HEK293 (cell line): ENCODE measurements around the gene GRB2.

Experiments used
- CTCF ChIA-PET: fragments of 350-600 bp; formaldehyde crosslinking; extraction: SDS; loops from one replicate; lab custom pipeline; 2021; ENCODE audit warnings: antibody characterized with exemption; lab: Yijun Ruan, JAX
- POLR2A ChIA-PET: fragments of 300-600 bp; formaldehyde crosslinking; extraction: SDS; loops from one replicate; lab custom pipeline; 2020; ENCODE audit warnings: antibody characterized with exemption, inconsistent platforms; lab: Yijun Ruan, JAX
- H3K27ac ChIP-seq: fragments of 200-500 bp; sonication (Bioruptor generic); 2 replicates; pipeline ENCODE4 v1.5.1; 2014; ENCODE audit warnings: low read depth, low read length, control low read depth, inconsistent platforms; ENCODE audit errors: extremely low read depth
- H3K36me3 ChIP-seq, 2 experiments: fragments of 200-500 bp in 1 of 2; sonication (Bioruptor generic) in 1 of 2; 1 replicate in 1 of 2; 2 replicates in 1 of 2; pipeline ENCODE4 v1.5.1; 2014 to 2017; ENCODE audit warnings: inconsistent platforms in 2 of 2, low read length in 2 of 2; ENCODE audit not compliant: control insufficient read depth in 2 of 2, insufficient read depth in 1 of 2
- H3K4me1 ChIP-seq: fragments of 200-500 bp; sonication (Bioruptor generic); 2 replicates; pipeline ENCODE4 v1.5.1; 2014; ENCODE audit warnings: mild to moderate bottlenecking, low read length, inconsistent platforms; ENCODE audit not compliant: control insufficient read depth, insufficient read depth
- H3K4me3 ChIP-seq: 2 replicates; pipeline ENCODE4 v1.5.1; 2011; ENCODE audit warnings: low read depth, mild to moderate bottlenecking, control low read depth, low read length, moderate library complexity
- H3K9me3 ChIP-seq: fragments of 200-500 bp; sonication (Bioruptor generic); 2 replicates; pipeline ENCODE4 v1.5.1; 2014; ENCODE audit warnings: low read depth, low read length, inconsistent platforms; ENCODE audit not compliant: control insufficient read depth, insufficient read depth
- GFI1B ChIP-seq: fragments of 450-650 bp; formaldehyde crosslinking; IDR thresholded peaks from 2 replicates; pipeline ENCODE4 v1.5.1; 2016; ENCODE audit warnings: missing biosample characterization, missing genetic modification characterization
- GLI4 ChIP-seq: fragments of 450-650 bp; formaldehyde crosslinking; IDR thresholded peaks from 2 replicates; pipeline ENCODE4 v1.5.1; 2016; ENCODE audit warnings: missing biosample characterization, missing genetic modification characterization
- GLIS2 ChIP-seq: fragments of 450-650 bp; formaldehyde crosslinking; IDR thresholded peaks from 2 replicates; pipeline ENCODE4 v1.5.1; 2016; ENCODE audit warnings: missing biosample characterization, missing genetic modification characterization
- HOXA7 ChIP-seq: sonication (generic); formaldehyde crosslinking; IDR thresholded peaks from 2 replicates; pipeline ENCODE4 v1.8.1; 2022; ENCODE audit warnings: missing genetic modification reagents, borderline replicate concordance
- KLF17 ChIP-seq: fragments of 450-650 bp; formaldehyde crosslinking; IDR thresholded peaks from 2 replicates; pipeline ENCODE4 v1.5.1; 2016; ENCODE audit warnings: missing biosample characterization, missing genetic modification characterization
- OSR2 ChIP-seq: fragments of 450-650 bp; formaldehyde crosslinking; IDR thresholded peaks from 2 replicates; pipeline ENCODE4 v1.5.1; 2016; ENCODE audit warnings: missing biosample characterization, missing genetic modification characterization
- PBX3 ChIP-seq: sonication (generic); formaldehyde crosslinking; IDR thresholded peaks from 2 replicates; pipeline ENCODE4 v1.8.1; 2022; ENCODE audit warnings: mild to moderate bottlenecking, moderate library complexity, missing genetic modification reagents
- ZBTB8A ChIP-seq: fragments of 450-650 bp; formaldehyde crosslinking; IDR thresholded peaks from 2 replicates; pipeline ENCODE4 v1.5.1; 2016; ENCODE audit warnings: missing biosample characterization, missing genetic modification characterization
- ZNF10 ChIP-seq: fragments of 450-650 bp; formaldehyde crosslinking; IDR thresholded peaks from 2 replicates; pipeline ENCODE4 v1.5.1; 2017; ENCODE audit warnings: missing biosample characterization, missing genetic modification characterization
- ZNF121 ChIP-seq: fragments of 450-650 bp; formaldehyde crosslinking; IDR thresholded peaks from 2 replicates; pipeline ENCODE4 v1.5.1; 2016; ENCODE audit warnings: missing biosample characterization, missing genetic modification characterization
- ZNF19 ChIP-seq: fragments of 450-650 bp; formaldehyde crosslinking; IDR thresholded peaks from 2 replicates; pipeline ENCODE4; 2016; ENCODE audit warnings: missing biosample characterization, missing genetic modification characterization, low read depth
- ZNF311 ChIP-seq: fragments of 450-650 bp; formaldehyde crosslinking; IDR thresholded peaks from 2 replicates; pipeline ENCODE4 v1.5.1; 2017; ENCODE audit warnings: missing biosample characterization, missing genetic modification characterization, borderline replicate concordance
- ZNF362 ChIP-seq: fragments of 450-650 bp; formaldehyde crosslinking; IDR thresholded peaks from 2 replicates; pipeline ENCODE4 v1.5.1; 2016; ENCODE audit warnings: missing biosample characterization, missing genetic modification characterization
- ZNF404 ChIP-seq: fragments of 450-650 bp; formaldehyde crosslinking; IDR thresholded peaks from 2 replicates; pipeline ENCODE4 v1.5.1; 2017; ENCODE audit warnings: missing biosample characterization, missing genetic modification characterization
- ZNF501 ChIP-seq: fragments of 450-650 bp; formaldehyde crosslinking; IDR thresholded peaks from 2 replicates; pipeline ENCODE4 v1.5.1; 2016; ENCODE audit warnings: missing biosample characterization, missing genetic modification characterization
- ZNF558 ChIP-seq: fragments of 450-650 bp; formaldehyde crosslinking; IDR thresholded peaks from 2 replicates; pipeline ENCODE4 v1.5.1; 2016; ENCODE audit warnings: missing biosample characterization, missing genetic modification characterization
- ZNF571 ChIP-seq: fragments of 450-650 bp; formaldehyde crosslinking; IDR thresholded peaks from 2 replicates; pipeline ENCODE4 v1.5.0; 2017; ENCODE audit warnings: missing biosample characterization, missing genetic modification characterization
- ZNF677 ChIP-seq: fragments of 450-650 bp; IDR thresholded peaks from 2 replicates; pipeline ENCODE4 v1.5.0; 2018; ENCODE audit warnings: missing biosample characterization, mild to moderate bottlenecking, missing genetic modification characterization, moderate library complexity
- ZNF707 ChIP-seq: fragments of 450-650 bp; formaldehyde crosslinking; IDR thresholded peaks from 2 replicates; pipeline ENCODE4 v1.5.1; 2016; ENCODE audit warnings: missing biosample characterization, missing genetic modification characterization
- ZNF785 ChIP-seq: fragments of 450-650 bp; formaldehyde crosslinking; IDR thresholded peaks from 2 replicates; pipeline ENCODE4 v1.5.1; 2016; ENCODE audit warnings: missing biosample characterization, missing genetic modification characterization
- ZNF837 ChIP-seq: fragments of 450-650 bp; formaldehyde crosslinking; IDR thresholded peaks from 2 replicates; pipeline ENCODE4 v1.5.1; 2016; ENCODE audit warnings: missing biosample characterization, missing genetic modification characterization
- TF ChIP-seq, protein P1 (sequence below): fragments of 450-650 bp; formaldehyde crosslinking; IDR thresholded peaks from 2 replicates; pipeline ENCODE4 v1.5.1; 2016; ENCODE audit warnings: missing biosample characterization, missing genetic modification characterization
- TF ChIP-seq, protein P2 (sequence below): fragments of 450-650 bp; formaldehyde crosslinking; IDR thresholded peaks from 2 replicates; pipeline ENCODE4 v1.5.1; 2016; ENCODE audit warnings: missing biosample characterization, missing genetic modification characterization
- TF ChIP-seq, protein P3 (sequence below): fragments of 450-650 bp; formaldehyde crosslinking; IDR thresholded peaks from 2 replicates; pipeline ENCODE4 v1.5.1; 2016; ENCODE audit warnings: missing biosample characterization, missing genetic modification characterization

GRB2 gene

DNA sequence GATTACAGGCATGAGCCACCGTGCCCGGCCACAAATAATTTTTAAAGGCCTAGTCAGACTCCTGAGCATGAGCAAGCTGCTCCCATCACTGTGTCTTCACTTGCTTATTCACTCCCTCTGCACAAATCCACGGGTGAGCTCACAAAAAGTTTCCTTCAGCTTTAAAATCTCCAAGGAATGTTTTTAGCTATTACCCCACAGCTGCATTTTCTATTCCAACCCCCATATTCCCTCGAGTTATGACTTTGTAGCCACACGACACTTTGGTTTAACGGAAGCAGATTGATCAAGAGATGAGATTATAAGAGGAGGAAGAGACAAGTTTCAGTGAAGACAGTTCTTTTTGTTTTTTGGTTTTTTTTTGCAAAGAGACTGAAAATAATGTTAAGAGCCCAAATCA is 67.1 kb downstream of the GRB2 start (continued):
- no peak for TF ChIP-seq ZNF10 (tag by site-specific recombination)
- TF ChIP-seq, protein P1, sequence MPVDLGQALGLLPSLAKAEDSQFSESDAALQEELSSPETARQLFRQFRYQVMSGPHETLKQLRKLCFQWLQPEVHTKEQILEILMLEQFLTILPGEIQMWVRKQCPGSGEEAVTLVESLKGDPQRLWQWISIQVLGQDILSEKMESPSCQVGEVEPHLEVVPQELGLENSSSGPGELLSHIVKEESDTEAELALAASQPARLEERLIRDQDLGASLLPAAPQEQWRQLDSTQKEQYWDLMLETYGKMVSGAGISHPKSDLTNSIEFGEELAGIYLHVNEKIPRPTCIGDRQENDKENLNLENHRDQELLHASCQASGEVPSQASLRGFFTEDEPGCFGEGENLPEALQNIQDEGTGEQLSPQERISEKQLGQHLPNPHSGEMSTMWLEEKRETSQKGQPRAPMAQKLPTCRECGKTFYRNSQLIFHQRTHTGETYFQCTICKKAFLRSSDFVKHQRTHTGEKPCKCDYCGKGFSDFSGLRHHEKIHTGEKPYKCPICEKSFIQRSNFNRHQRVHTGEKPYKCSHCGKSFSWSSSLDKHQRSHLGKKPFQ (tag by site-specific recombination): no peak
- no peak for TF ChIP-seq ZNF501
- no peak for TF ChIP-seq ZNF404
- no peak for TF ChIP-seq OSR2

- ChIA-PET POLR2A (interaction anchor here (1.4 kb wide), 1 partner anchor 61 kb away, joined by 4 read pairs; no protein-coding TSS in a partner anchor), CTCF (interaction anchor here (2.6 kb wide), 1 partner anchor 12 kb away, joined by 24 read pairs; no protein-coding TSS in a partner anchor)
- Histone ChIP-seq H3K9me3 (no peaks in the 10 kb centered on the region), H3K4me1 (peaks cover 7% of the 10 kb centered on the region), H3K4me3 (no peak overlapping the region), H3K36me3 (peaks cover 0 to 13% of the 10 kb centered on the region in 2 experiments; a peak in 2 of 3 replicates), H3K27ac (no peak overlapping the region)
- TF ChIP-seq ZNF558 (tag by site-specific recombination) (no peak), ZNF677 (tag by site-specific recombination) (no peak), ZBTB8A (tag by site-specific recombination) (no peak), GLI4 (tag by site-specific recombination) (no peak)
- TF ChIP-seq, protein P2, sequence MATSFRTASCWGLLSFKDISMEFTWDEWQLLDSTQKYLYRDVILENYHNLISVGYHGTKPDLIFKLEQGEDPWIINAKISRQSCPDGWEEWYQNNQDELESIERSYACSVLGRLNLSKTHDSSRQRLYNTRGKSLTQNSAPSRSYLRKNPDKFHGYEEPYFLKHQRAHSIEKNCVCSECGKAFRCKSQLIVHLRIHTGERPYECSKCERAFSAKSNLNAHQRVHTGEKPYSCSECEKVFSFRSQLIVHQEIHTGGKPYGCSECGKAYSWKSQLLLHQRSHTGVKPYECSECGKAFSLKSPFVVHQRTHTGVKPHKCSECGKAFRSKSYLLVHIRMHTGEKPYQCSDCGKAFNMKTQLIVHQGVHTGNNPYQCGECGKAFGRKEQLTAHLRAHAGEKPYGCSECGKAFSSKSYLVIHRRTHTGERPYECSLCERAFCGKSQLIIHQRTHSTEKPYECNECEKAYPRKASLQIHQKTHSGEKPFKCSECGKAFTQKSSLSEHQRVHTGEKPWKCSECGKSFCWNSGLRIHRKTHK: no peak
Observed at GRCh38 chr17:75335315-75335714, 70.2 kb downstream of the GRB2 start.

- H3K4me1 ChIP-seq: peaks cover 7% of the 10 kb centered on the region
- no peaks in the 10 kb centered on the region for H3K9me3 ChIP-seq
- CTCF ChIA-PET: interaction anchor here (2.6 kb wide), 1 partner anchor 12 kb away, joined by 24 read pairs; no protein-coding TSS in a partner anchor
- H3K4me3 ChIP-seq: no peak overlapping the region
- POLR2A ChIA-PET: no interaction called here
- no peak for TF ChIP-seq ZNF19 (tag by site-specific recombination)
- 0 out of 2 replicates have a peak, but pooled peaks have one; percentile 69 for TF ChIP-seq ZNF121 (tag by site-specific recombination)
- peaks cover 0 to 13% of the 10 kb centered on the region in 2 experiments; a peak in 2 of 3 replicates for H3K36me3 ChIP-seq
- H3K27ac ChIP-seq: no peak overlapping the region
Observed at GRCh38 chr17:75334723-75335122, 70.8 kb downstream of the GRB2 start.

- H3K36me3 ChIP-seq: peaks cover 6 to 13% of the 10 kb centered on the region in 2 experiments; a peak in 2 of 3 replicates
- H3K4me1 ChIP-seq: peaks cover 6% of the 10 kb centered on the region
- POLR2A ChIA-PET: interaction anchor here (1.3 kb wide), 1 partner anchor 74 kb away, joined by 3 read pairs; the partner anchor contains the start of gene GRB2
- H3K9me3 ChIP-seq: no peaks in the 10 kb centered on the region
- H3K4me3 ChIP-seq: no peak overlapping the region
- H3K27ac ChIP-seq: no peak overlapping the region
- CTCF ChIA-PET: interaction anchor here (0.5 to 1.2 kb wide), 4 partner anchors 9 to 288 kb away, joined by 3 to 6 read pairs (median 4); partner anchors contain the start of gene SLC25A19
- TF ChIP-seq, protein P3, sequence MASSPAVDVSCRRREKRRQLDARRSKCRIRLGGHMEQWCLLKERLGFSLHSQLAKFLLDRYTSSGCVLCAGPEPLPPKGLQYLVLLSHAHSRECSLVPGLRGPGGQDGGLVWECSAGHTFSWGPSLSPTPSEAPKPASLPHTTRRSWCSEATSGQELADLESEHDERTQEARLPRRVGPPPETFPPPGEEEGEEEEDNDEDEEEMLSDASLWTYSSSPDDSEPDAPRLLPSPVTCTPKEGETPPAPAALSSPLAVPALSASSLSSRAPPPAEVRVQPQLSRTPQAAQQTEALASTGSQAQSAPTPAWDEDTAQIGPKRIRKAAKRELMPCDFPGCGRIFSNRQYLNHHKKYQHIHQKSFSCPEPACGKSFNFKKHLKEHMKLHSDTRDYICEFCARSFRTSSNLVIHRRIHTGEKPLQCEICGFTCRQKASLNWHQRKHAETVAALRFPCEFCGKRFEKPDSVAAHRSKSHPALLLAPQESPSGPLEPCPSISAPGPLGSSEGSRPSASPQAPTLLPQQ (tag by site-specific recombination): no peak
- no peak for TF ChIP-seq GFI1B (tag by site-specific recombination)
- TF ChIP-seq ZNF837: no peak
- no peak for TF ChIP-seq GLIS2
- no peak for TF ChIP-seq ZNF785 (tag by site-specific recombination)
- TF ChIP-seq KLF17 (tag by site-specific recombination): no peak
- no peak for TF ChIP-seq ZNF571 (tag by site-specific recombination)
- TF ChIP-seq ZNF362 (tag by site-specific recombination): no peak
- TF ChIP-seq PBX3 (CRISPR knock-in tag): no peak
- TF ChIP-seq HOXA7 (CRISPR knock-in tag): no peak
- TF ChIP-seq ZNF707: no peak
- no peak for TF ChIP-seq ZNF311
Observed at GRCh38 chr17:75331671-75332070, 73.8 kb downstream of the GRB2 start.
